HEK293 (cell line): ENCODE measurements around the gene RAN.

Experiments
- BCL11A ChIP-seq: fragments of 450-650 bp; formaldehyde crosslinking; IDR thresholded peaks from 2 replicates; pipeline ENCODE4 v1.5.1; 2016; ENCODE audit warnings: low read depth, missing biosample characterization, missing genetic modification characterization
- ELK4 ChIP-seq: IDR thresholded peaks from 2 replicates; pipeline ENCODE4 v1.6.1; 2011; ENCODE audit warnings: mild to moderate bottlenecking, low read depth, low read length, borderline replicate concordance
- HOXA7 ChIP-seq: sonication (generic); formaldehyde crosslinking; IDR thresholded peaks from 2 replicates; pipeline ENCODE4 v1.8.1; 2022; ENCODE audit warnings: missing genetic modification reagents, borderline replicate concordance
- MZF1 ChIP-seq: fragments of 450-650 bp; formaldehyde crosslinking; IDR thresholded peaks from 2 replicates; pipeline ENCODE4 v1.5.1; 2017; ENCODE audit warnings: missing biosample characterization, missing genetic modification characterization, borderline replicate concordance
- ZBTB7A ChIP-seq: fragments of 450-650 bp; formaldehyde crosslinking; IDR thresholded peaks from 2 replicates; pipeline ENCODE4 v1.5.1; 2016; ENCODE audit warnings: low read depth, missing biosample characterization, missing genetic modification characterization
- ZNF114 ChIP-seq: fragments of 450-650 bp; formaldehyde crosslinking; IDR thresholded peaks from 2 replicates; pipeline ENCODE4 v1.5.0; 2017; ENCODE audit warnings: missing biosample characterization, missing genetic modification characterization
- ZNF292 ChIP-seq: fragments of 450-650 bp; formaldehyde crosslinking; IDR thresholded peaks from 2 replicates; pipeline ENCODE4 v1.5.1; 2016; ENCODE audit warnings: low read depth, missing biosample characterization, missing genetic modification characterization, borderline replicate concordance
- ZNF350 ChIP-seq: fragments of 450-650 bp; formaldehyde crosslinking; IDR thresholded peaks from 2 replicates; pipeline ENCODE4 v1.5.0; 2017; ENCODE audit warnings: missing biosample characterization, mild to moderate bottlenecking, missing genetic modification characterization
- ZNF423 ChIP-seq: fragments of 450-650 bp; formaldehyde crosslinking; IDR thresholded peaks from 2 replicates; pipeline ENCODE4 v1.5.1; 2016; ENCODE audit warnings: missing biosample characterization, missing genetic modification characterization
- ZNF704 ChIP-seq: fragments of 450-650 bp; formaldehyde crosslinking; IDR thresholded peaks from 2 replicates; pipeline ENCODE4 v1.5.1; 2016; ENCODE audit warnings: missing biosample characterization, missing genetic modification characterization
- TF ChIP-seq, protein P1 (sequence below): fragments of 450-650 bp; formaldehyde crosslinking; IDR thresholded peaks from 2 replicates; pipeline ENCODE4 v1.5.1; 2016; ENCODE audit warnings: missing biosample characterization, missing genetic modification characterization
- TF ChIP-seq, protein P2 (sequence below): fragments of 450-650 bp; formaldehyde crosslinking; IDR thresholded peaks from 2 replicates; pipeline ENCODE4 v1.5.1; 2016; ENCODE audit warnings: missing biosample characterization, missing genetic modification characterization
- TF ChIP-seq, protein P3 (sequence below): fragments of 450-650 bp; formaldehyde crosslinking; IDR thresholded peaks from 2 replicates; pipeline ENCODE4 v1.5.1; 2016; ENCODE audit warnings: missing biosample characterization, missing genetic modification characterization

GRCh38 chr12:130873106-130873795 is 1.4 kb downstream of the RAN start:
- TF ChIP-seq, protein P1, sequence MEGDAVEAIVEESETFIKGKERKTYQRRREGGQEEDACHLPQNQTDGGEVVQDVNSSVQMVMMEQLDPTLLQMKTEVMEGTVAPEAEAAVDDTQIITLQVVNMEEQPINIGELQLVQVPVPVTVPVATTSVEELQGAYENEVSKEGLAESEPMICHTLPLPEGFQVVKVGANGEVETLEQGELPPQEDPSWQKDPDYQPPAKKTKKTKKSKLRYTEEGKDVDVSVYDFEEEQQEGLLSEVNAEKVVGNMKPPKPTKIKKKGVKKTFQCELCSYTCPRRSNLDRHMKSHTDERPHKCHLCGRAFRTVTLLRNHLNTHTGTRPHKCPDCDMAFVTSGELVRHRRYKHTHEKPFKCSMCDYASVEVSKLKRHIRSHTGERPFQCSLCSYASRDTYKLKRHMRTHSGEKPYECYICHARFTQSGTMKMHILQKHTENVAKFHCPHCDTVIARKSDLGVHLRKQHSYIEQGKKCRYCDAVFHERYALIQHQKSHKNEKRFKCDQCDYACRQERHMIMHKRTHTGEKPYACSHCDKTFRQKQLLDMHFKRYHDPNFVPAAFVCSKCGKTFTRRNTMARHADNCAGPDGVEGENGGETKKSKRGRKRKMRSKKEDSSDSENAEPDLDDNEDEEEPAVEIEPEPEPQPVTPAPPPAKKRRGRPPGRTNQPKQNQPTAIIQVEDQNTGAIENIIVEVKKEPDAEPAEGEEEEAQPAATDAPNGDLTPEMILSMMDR, result no peak
- no peak for TF ChIP-seq ELK4
- no peak for TF ChIP-seq ZBTB7A (tag by site-specific recombination)
- TF ChIP-seq ZNF704 (tag by site-specific recombination), result no peak
- TF ChIP-seq ZNF292, result no peak
- TF ChIP-seq, protein P2, sequence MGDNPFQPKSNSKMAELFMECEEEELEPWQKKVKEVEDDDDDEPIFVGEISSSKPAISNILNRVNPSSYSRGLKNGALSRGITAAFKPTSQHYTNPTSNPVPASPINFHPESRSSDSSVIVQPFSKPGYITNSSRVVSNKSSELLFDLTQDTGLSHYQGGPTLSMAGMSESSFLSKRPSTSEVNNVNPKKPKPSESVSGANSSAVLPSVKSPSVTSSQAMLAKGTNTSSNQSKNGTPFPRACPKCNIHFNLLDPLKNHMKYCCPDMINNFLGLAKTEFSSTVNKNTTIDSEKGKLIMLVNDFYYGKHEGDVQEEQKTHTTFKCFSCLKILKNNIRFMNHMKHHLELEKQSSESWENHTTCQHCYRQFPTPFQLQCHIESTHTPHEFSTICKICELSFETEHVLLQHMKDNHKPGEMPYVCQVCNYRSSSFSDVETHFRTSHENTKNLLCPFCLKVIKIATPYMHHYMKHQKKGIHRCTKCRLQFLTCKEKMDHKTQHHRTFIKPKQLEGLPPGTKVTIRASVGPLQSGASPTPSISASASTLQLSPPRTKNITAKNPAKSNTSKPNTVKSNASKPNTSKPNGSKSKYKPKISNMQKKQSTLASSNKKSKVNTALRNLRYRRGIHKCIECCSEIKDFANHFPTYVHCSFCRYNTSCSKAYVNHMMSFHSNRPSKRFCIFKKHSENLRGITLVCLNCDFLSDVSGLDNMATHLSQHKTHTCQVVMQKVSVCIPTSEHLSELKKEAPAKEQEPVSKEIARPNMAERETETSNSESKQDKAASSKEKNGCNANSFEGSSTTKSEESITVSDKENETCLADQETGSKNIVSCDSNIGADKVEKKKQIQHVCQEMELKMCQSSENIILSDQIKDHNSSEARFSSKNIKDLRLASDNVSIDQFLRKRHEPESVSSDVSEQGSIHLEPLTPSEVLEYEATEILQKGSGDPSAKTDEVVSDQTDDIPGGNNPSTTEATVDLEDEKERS (tag by site-specific recombination), result no peak
- TF ChIP-seq HOXA7 (CRISPR knock-in tag), result no peak
- no peak for TF ChIP-seq ZNF423
- no peak for TF ChIP-seq BCL11A (tag by site-specific recombination)
- no peak for TF ChIP-seq ZNF114
- no peak for TF ChIP-seq MZF1 (tag by site-specific recombination)
- no peak for TF ChIP-seq ZNF350 (tag by site-specific recombination)
- TF ChIP-seq, protein P3, sequence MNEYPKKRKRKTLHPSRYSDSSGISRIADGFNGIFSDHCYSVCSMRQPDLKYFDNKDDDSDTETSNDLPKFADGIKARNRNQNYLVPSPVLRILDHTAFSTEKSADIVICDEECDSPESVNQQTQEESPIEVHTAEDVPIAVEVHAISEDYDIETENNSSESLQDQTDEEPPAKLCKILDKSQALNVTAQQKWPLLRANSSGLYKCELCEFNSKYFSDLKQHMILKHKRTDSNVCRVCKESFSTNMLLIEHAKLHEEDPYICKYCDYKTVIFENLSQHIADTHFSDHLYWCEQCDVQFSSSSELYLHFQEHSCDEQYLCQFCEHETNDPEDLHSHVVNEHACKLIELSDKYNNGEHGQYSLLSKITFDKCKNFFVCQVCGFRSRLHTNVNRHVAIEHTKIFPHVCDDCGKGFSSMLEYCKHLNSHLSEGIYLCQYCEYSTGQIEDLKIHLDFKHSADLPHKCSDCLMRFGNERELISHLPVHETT, result no peak
